HepG2 (cell line): Measurements from ENCODE around the gene NINL. TPM values are rescaled to one million over a fixed set of nuclear protein-coding genes. Genes with fewer than 3 reads are reported as not detected.

Experiments
- BRCA1 ChIP-seq: sonication (generic); formaldehyde crosslinking; IDR thresholded peaks from 2 replicates; pipeline ENCODE4 v1.4.0; 2020; ENCODE audit warnings: missing genetic modification reagents
- BRF2 ChIP-seq: sonication (generic); formaldehyde crosslinking; IDR thresholded peaks from 2 replicates; pipeline ENCODE4 v1.8.1; 2022; ENCODE audit warnings: mild to moderate bottlenecking, missing genetic modification reagents
- HINFP ChIP-seq: sonication (generic); formaldehyde crosslinking; IDR thresholded peaks from 2 replicates; pipeline ENCODE4 v1.4.0; 2020; ENCODE audit warnings: low read depth, mild to moderate bottlenecking, missing genetic modification reagents
- HOXA3 ChIP-seq: sonication (generic); formaldehyde crosslinking; IDR thresholded peaks from 2 replicates; pipeline ENCODE4 v1.5.0; 2020; ENCODE audit warnings: missing genetic modification reagents
- HOXA9 ChIP-seq: sonication (generic); formaldehyde crosslinking; IDR thresholded peaks from 2 replicates; pipeline ENCODE4 v1.8.1; 2022; ENCODE audit warnings: missing genetic modification reagents, mild to moderate bottlenecking, moderate library complexity, borderline replicate concordance
- JUND ChIP-seq: sonication (generic); formaldehyde crosslinking; IDR thresholded peaks from 2 replicates; pipeline ENCODE4 v1.8.0; 2022; ENCODE audit warnings: mild to moderate bottlenecking, missing genetic modification reagents
- KDM4B ChIP-seq: sonication (generic); formaldehyde crosslinking; IDR thresholded peaks from 2 replicates; pipeline ENCODE4 v1.4.0; 2020; ENCODE audit warnings: missing genetic modification reagents
- MEF2D ChIP-seq: sonication (generic); formaldehyde crosslinking; IDR thresholded peaks from 2 replicates; pipeline ENCODE4 v1.5.1; 2020; ENCODE audit warnings: mild to moderate bottlenecking, missing genetic modification reagents
- MIER2 ChIP-seq: IDR thresholded peaks from 2 replicates; pipeline ENCODE4 v1.6.1; 2016; ENCODE audit warnings: missing biosample characterization, missing genetic modification reagents
- MTA1 ChIP-seq: sonication (generic); formaldehyde crosslinking; IDR thresholded peaks from 2 replicates; pipeline ENCODE4 v1.4.0; 2020; ENCODE audit warnings: missing genetic modification reagents, mild to moderate bottlenecking, borderline replicate concordance
- NFYC ChIP-seq: IDR thresholded peaks from 2 replicates; pipeline ENCODE4 v1.6.1; 2016; ENCODE audit warnings: missing genetic modification reagents, missing compliant biosample characterization
- NRL ChIP-seq: sonication (generic); formaldehyde crosslinking; IDR thresholded peaks from 2 replicates; pipeline ENCODE4 v1.5.0; 2020; ENCODE audit warnings: missing genetic modification reagents, mild to moderate bottlenecking, moderate library complexity, borderline replicate concordance
- PAF1 ChIP-seq: IDR thresholded peaks from 2 replicates; pipeline ENCODE4 v1.6.1; 2016; ENCODE audit warnings: missing genetic modification reagents, missing compliant biosample characterization
- PAWR ChIP-seq: sonication (generic); formaldehyde crosslinking; IDR thresholded peaks from 2 replicates; pipeline ENCODE4 v1.4.0; 2020; ENCODE audit warnings: missing genetic modification reagents, mild to moderate bottlenecking, borderline replicate concordance
- SP140L ChIP-seq: sonication (generic); formaldehyde crosslinking; IDR thresholded peaks from 2 replicates; pipeline ENCODE4 v1.4.0; 2020; ENCODE audit warnings: missing genetic modification reagents, borderline replicate concordance
- THYN1 ChIP-seq: sonication (generic); formaldehyde crosslinking; IDR thresholded peaks from 2 replicates; pipeline ENCODE4 v1.8.1; 2023; ENCODE audit warnings: low read depth, mild to moderate bottlenecking, moderate library complexity, missing genetic modification reagents, borderline replicate concordance
- TRIM24 ChIP-seq: sonication (generic); formaldehyde crosslinking; IDR thresholded peaks from 2 replicates; pipeline ENCODE4 v1.8.0; 2022; ENCODE audit warnings: mild to moderate bottlenecking, missing genetic modification reagents
- ZBTB38 ChIP-seq: sonication (generic); formaldehyde crosslinking; IDR thresholded peaks from 2 replicates; pipeline ENCODE4 v1.5.1; 2020; ENCODE audit warnings: mild to moderate bottlenecking, missing genetic modification reagents
- ZFAT ChIP-seq: sonication (generic); formaldehyde crosslinking; conservative IDR thresholded peaks from 2 replicates; pipeline ENCODE4 v1.8.1; 2023; ENCODE audit warnings: missing genetic modification reagents, inconsistent platforms
- ZFP82 ChIP-seq: sonication (generic); formaldehyde crosslinking; IDR thresholded peaks from 2 replicates; pipeline ENCODE4 v1.5.1; 2020; ENCODE audit warnings: mild to moderate bottlenecking, missing genetic modification reagents, borderline replicate concordance
- ZNF124 ChIP-seq: sonication (generic); formaldehyde crosslinking; IDR thresholded peaks from 2 replicates; pipeline ENCODE4 v1.4.0; 2020; ENCODE audit warnings: missing genetic modification reagents
- ZNF282 ChIP-seq: fragments of 450-650 bp; IDR thresholded peaks from 2 replicates; pipeline ENCODE4 v1.6.1; 2018; ENCODE audit not compliant: partially characterized antibody
- ZNF383 ChIP-seq: sonication (generic); formaldehyde crosslinking; IDR thresholded peaks from 2 replicates; pipeline ENCODE4 v1.4.0; 2020; ENCODE audit warnings: missing genetic modification reagents, mild to moderate bottlenecking, borderline replicate concordance
- ZNF607 ChIP-seq: sonication (generic); formaldehyde crosslinking; IDR thresholded peaks from 2 replicates; pipeline ENCODE4 v1.5.1; 2020; ENCODE audit warnings: missing genetic modification reagents, mild to moderate bottlenecking, borderline replicate concordance
- ZNF724P ChIP-seq: sonication (generic); formaldehyde crosslinking; IDR thresholded peaks from 2 replicates; pipeline ENCODE4 v1.8.0; 2022; ENCODE audit warnings: missing genetic modification reagents, borderline replicate concordance
- ZSCAN30 ChIP-seq: sonication (generic); formaldehyde crosslinking; IDR thresholded peaks from 2 replicates; pipeline ENCODE4 v1.5.0; 2020; ENCODE audit warnings: mild to moderate bottlenecking, missing genetic modification reagents
- polyA plus RNA-seq, 8 experiments: library from polyadenylated mRNA; depleted of rRNA in 3 of 8; stranded (reverse) in 7 of 8; unstranded in 1 of 8; fragments of >200 nt; fragmentation: Illumina TruSeq in 4 of 8; extraction: Trizol in 4 of 8; gene quantifications; 2 replicates each; pipeline versions ENCODE4 v1.2.1 to v1.2.3, GENCODE V29; 2011 to 2016; ENCODE audit warnings: low read depth in 4 of 8, missing spikeins in 1 of 8, mixed read lengths in 1 of 8; ENCODE audit not compliant: insufficient read depth in 1 of 8
- total RNA-seq, 5 experiments: library from RNA; depleted of rRNA; stranded (reverse); fragments of >200 nt; fragmentation: Illumina TruSeq; extraction: Trizol; gene quantifications; 2 replicates each; pipeline ENCODE4 v1.2.3, GENCODE V29; 2016; ENCODE audit warnings: low read depth in 1 of 5
- TF ChIP-seq, protein P1 (sequence below): sonication (generic); formaldehyde crosslinking; IDR thresholded peaks from 2 replicates; pipeline ENCODE4 v1.5.1; 2020; ENCODE audit warnings: mild to moderate bottlenecking, moderate library complexity, missing genetic modification reagents

The NINL gene
- total and polyA plus RNA-seq, 2 of the 13 experiments (the other 11 are each of a cell fraction or from before 2014, with no cell fraction given): 32.3 to 34.3 TPM

DNA sequence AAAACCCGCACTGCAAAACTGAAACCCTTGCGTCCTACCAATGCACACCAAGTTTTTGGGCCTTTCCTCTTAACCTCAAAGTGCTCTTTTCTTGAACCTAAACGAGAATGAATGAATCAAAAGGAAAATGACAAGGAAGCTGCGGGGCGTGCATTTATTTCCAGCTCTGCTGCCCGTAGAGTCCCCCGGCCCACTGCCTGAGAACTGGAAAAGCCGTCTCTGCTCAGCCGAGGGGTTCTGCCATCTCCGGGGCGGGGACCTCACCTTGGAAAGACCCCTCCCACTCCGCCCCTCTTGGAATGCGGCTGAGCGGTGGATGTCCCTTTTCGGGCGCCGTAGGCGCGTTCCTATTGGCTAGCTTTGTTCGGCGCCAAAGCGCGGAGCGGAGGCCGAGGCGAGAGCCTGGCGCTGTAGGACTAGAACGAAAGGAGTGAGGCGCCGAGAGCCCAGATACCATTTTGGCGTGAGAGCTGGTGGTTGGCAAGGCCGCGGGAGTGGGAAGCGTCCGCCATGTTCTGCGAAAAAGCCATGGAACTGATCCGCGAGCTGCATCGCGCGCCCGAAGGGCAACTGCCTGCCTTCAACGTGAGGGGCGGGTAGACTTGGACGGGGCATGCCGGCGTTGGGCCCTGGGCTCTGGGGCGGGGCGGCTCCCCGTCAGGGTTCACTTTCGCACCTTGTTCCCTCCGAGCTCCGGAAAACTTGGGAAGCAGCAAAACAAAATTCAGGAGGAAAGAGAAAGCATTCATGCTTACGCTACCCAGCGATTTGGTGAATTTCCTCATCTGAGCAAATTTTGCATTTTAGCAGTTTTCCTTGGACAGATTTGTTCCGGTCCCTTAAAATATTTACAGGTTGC, 177.8 kb downstream of the NINL start, which contains the start of gene GINS1 (continued):
- TF ChIP-seq THYN1 (CRISPR knock-in tag) (peak; percentile 97; the same call in 1 of the 2 replicates), NFYC (peak; percentile 99), BRCA1 (CRISPR knock-in tag) (peak; percentile 99), ZNF724P (peak; percentile 99), MIER2 (CRISPR knock-in tag) (peak; percentile 81), SP140L (CRISPR knock-in tag) (peak; percentile 97), ZFP82 (CRISPR knock-in tag) (peak; percentile 95), ZNF124 (CRISPR knock-in tag) (peak; percentile 93), ZBTB38 (peak; percentile 96), PAF1 (no peak), ZNF282 (no peak), NRL (CRISPR knock-in tag) (peak; percentile 100; the same call in 1 of the 2 replicates), ZNF607 (peak; percentile 90; the same call in 1 of the 2 replicates), TRIM24 (CRISPR knock-in tag) (0 out of 2 replicates have a peak, but pooled peaks have one; percentile 55), BRF2 (CRISPR knock-in tag) (peak; percentile 100), JUND (CRISPR knock-in tag) (peak; percentile 70; the same call in 1 of the 2 replicates), HOXA3 (CRISPR knock-in tag) (peak; percentile 98), ZFAT (peak; percentile 95), KDM4B (CRISPR knock-in tag) (peak; percentile 83; the same call in 1 of the 2 replicates), PAWR (CRISPR knock-in tag) (peak; percentile 79), MTA1 (CRISPR knock-in tag) (peak; percentile 97; the same call in 1 of the 2 replicates), ZSCAN30 (CRISPR knock-in tag) (peak; percentile 99), MEF2D (CRISPR knock-in tag) (peak; percentile 95), HOXA9 (CRISPR knock-in tag) (peak; percentile 98), ZNF383 (no peak; the same call in 1 of the 2 replicates), HINFP (no peak; the same call in none of the 2 replicates)
- TF ChIP-seq, protein P1, sequence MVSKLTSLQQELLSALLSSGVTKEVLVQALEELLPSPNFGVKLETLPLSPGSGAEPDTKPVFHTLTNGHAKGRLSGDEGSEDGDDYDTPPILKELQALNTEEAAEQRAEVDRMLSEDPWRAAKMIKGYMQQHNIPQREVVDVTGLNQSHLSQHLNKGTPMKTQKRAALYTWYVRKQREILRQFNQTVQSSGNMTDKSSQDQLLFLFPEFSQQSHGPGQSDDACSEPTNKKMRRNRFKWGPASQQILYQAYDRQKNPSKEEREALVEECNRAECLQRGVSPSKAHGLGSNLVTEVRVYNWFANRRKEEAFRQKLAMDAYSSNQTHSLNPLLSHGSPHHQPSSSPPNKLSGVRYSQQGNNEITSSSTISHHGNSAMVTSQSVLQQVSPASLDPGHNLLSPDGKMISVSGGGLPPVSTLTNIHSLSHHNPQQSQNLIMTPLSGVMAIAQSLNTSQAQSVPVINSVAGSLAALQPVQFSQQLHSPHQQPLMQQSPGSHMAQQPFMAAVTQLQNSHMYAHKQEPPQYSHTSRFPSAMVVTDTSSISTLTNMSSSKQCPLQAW (CRISPR knock-in tag): peak; percentile 98
